ENCODE results near the gene NUP210L. TPM values are rescaled to one million over a fixed set of nuclear protein-coding genes. Genes with fewer than 3 reads are reported as not detected.

Gene NUP210L
- total RNA-seq, 1 donor from 2014 or later: 0.15 TPM

DNA sequence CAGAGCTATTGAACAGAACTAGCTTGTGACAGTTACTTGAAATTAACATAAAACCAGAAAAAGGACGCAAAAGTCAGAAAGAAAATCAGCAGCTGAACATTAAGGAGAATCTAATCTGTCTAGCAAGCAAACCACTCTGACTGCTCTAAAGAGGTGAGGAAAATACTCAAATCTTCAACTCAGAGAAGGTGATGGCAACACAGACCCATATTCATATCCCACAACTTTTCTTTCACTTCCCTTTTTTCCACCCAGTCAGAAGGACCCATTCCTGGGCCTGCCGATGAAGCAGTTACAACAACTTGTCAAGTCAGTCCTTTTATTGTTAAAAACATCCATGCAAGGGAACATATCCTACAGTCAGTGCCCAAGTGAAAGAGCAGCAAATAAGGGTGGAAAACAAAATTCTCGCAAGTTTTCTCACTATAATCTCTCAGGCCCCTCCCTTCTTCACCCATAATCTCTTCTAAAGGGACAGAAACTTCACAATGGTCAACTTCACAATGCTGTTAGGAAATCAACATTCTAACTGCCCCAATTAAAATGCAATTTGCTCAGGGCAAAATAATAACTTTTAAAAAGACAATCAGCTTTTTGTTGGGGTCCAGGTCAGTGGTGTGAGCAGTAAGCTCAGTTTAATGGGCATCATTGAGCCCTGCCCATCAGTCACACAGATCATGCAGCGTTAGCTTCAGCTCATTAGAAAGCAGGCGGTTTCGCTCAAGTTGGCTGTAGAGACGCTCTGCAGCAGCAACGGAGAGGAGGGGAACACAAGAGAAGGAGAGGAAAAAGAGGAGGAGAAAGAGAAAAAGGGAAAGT is 3.6 kb upstream of the NUP210L start:
- Mint-ChIP-seq H3K9me3 (ENCODE audit: unreplicated experiment) (no peaks in the 10 kb centered on the region), H3K36me3 (ENCODE audit: low read depth, unreplicated experiment) (peaks cover 52% of the 10 kb centered on the region), H3K27ac (ENCODE audit: unreplicated experiment) (peak overlapping the region; percentile 55), H3K4me1 (ENCODE audit: unreplicated experiment) (peaks cover 49% of the 10 kb centered on the region), H3K4me3 (ENCODE audit: unreplicated experiment) (peak overlapping the region; percentile 53), H3K27me3 (ENCODE audit: unreplicated experiment) (peaks cover 4% of the 10 kb centered on the region)
- TF ChIP-seq, protein P1, sequence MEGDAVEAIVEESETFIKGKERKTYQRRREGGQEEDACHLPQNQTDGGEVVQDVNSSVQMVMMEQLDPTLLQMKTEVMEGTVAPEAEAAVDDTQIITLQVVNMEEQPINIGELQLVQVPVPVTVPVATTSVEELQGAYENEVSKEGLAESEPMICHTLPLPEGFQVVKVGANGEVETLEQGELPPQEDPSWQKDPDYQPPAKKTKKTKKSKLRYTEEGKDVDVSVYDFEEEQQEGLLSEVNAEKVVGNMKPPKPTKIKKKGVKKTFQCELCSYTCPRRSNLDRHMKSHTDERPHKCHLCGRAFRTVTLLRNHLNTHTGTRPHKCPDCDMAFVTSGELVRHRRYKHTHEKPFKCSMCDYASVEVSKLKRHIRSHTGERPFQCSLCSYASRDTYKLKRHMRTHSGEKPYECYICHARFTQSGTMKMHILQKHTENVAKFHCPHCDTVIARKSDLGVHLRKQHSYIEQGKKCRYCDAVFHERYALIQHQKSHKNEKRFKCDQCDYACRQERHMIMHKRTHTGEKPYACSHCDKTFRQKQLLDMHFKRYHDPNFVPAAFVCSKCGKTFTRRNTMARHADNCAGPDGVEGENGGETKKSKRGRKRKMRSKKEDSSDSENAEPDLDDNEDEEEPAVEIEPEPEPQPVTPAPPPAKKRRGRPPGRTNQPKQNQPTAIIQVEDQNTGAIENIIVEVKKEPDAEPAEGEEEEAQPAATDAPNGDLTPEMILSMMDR (IDR thresholded peaks at IDR 0.05; ENCODE audit: unreplicated experiment): no peak
- no peak for DNase-seq (ENCODE audit: low spot score)

DNA sequence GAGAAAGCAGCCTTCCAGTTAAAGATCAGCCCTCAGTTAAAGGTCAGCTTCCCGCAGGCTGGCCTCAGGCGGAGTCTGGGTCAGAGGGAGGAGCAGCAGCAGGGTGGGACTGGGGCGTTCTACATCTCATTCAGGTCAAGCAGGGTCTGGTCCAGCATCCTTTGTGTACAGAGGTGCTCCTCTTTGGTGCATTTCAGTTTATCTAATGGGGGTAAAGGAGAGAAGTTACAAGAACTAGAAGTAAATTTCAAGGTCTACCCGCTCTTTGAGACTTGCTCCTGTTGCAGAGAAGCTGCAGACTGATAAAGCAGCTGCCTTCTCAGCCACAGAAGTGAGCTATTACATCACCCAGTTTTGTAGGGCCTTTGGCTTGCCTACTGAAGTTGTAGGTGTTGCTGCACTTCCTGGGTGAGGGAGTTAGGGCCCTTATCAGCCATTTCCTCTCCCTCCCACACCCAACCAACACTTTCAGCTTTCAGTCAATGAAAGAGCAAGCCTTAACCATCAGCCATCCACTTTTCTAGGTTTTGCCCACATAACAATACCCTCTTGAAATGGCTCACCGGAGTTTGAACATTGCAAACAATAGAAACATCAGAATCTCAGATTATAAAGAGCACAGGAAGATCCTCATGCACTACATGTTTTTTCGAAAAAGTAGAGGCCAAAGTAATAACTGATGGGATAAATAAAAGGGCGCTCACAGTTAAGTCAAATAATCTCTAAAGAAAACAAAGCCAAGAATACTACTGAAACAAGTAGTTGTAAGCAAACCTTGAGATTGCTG is 2.8 kb upstream of the NUP210L start:
- peak overlapping the region; percentile 55 for H3K27ac Mint-ChIP-seq (ENCODE audit: unreplicated experiment)
- H3K4me1 Mint-ChIP-seq (ENCODE audit: unreplicated experiment): peaks cover 49% of the 10 kb centered on the region
- H3K36me3 Mint-ChIP-seq (ENCODE audit: low read depth, unreplicated experiment): peaks cover 44% of the 10 kb centered on the region
- no peaks in the 10 kb centered on the region for H3K27me3 Mint-ChIP-seq (ENCODE audit: unreplicated experiment)
- H3K9me3 Mint-ChIP-seq (ENCODE audit: unreplicated experiment): no peaks in the 10 kb centered on the region
- DNase-seq (ENCODE audit: low spot score): no peak
- peak overlapping the region; percentile 65 for H3K4me3 Mint-ChIP-seq (ENCODE audit: unreplicated experiment)
- TF ChIP-seq, protein P1 (IDR thresholded peaks at IDR 0.05; ENCODE audit: unreplicated experiment): no peak

DNA sequence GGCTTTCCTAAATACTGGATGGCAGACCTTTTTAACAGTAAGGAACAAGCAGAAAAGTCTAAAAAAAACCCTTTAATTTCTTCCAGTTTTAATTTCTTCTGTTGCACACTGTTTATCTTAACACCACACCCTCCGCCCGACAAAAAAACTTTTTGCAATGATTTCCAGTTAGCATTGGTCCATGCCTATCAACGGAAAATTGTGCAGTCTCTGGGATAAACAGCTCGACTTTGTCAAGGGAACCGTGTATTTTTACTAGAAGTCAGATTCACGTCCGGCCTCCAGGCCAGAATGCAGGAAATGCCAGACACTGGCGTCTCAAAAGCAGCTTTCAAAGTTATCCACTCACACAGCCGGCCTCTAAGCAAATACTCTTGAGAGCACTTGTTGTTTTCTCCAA is 378 bp upstream of the NUP210L start:
- peak overlapping the region; percentile 91 for H3K27ac Mint-ChIP-seq (ENCODE audit: unreplicated experiment)
- peaks cover 46% of the 10 kb centered on the region for H3K4me1 Mint-ChIP-seq (ENCODE audit: unreplicated experiment)
- no peaks in the 10 kb centered on the region for H3K9me3 Mint-ChIP-seq (ENCODE audit: unreplicated experiment)
- peak overlapping the region; percentile 56 for H3K4me3 Mint-ChIP-seq (ENCODE audit: unreplicated experiment)
- DNase-seq (ENCODE audit: low spot score): peak; percentile 25
- H3K27me3 Mint-ChIP-seq (ENCODE audit: unreplicated experiment): no peaks in the 10 kb centered on the region
- TF ChIP-seq, protein P1 (IDR thresholded peaks at IDR 0.05; ENCODE audit: unreplicated experiment): no peak
- H3K36me3 Mint-ChIP-seq (ENCODE audit: low read depth, unreplicated experiment): peaks cover 35% of the 10 kb centered on the region

DNA sequence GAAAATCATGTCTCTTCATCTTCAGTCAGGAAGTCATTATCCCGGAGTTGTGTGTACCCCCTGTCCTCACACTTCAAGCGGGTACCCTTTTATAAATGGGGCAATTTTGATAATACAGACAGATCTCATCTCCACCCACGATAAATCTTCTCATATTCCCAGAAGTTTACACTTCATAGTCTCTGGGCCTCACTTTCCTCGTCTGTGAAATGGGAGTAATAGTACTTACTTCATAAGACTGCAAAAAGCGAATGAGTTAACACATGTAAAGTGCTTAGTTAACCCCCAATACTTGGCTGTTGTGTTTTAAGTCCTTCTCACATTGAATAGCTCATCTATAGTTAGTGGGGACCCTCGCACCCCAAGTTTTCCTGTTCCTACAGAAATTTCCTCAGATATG is 820 bp downstream of the NUP210L start:
- no peak overlapping the region for H3K27ac Mint-ChIP-seq (ENCODE audit: unreplicated experiment)
- H3K4me1 Mint-ChIP-seq (ENCODE audit: unreplicated experiment): peaks cover 37% of the 10 kb centered on the region
- H3K4me3 Mint-ChIP-seq (ENCODE audit: unreplicated experiment): peak overlapping the region; percentile 3
- H3K9me3 Mint-ChIP-seq (ENCODE audit: unreplicated experiment): no peaks in the 10 kb centered on the region
- TF ChIP-seq, protein P1 (IDR thresholded peaks at IDR 0.05; ENCODE audit: unreplicated experiment): no peak
- H3K27me3 Mint-ChIP-seq (ENCODE audit: unreplicated experiment): no peaks in the 10 kb centered on the region
- no peak for DNase-seq (ENCODE audit: low spot score)
- H3K36me3 Mint-ChIP-seq (ENCODE audit: low read depth, unreplicated experiment): peaks cover 23% of the 10 kb centered on the region
